Hair follicle dermal papilla cell (primary cell): ENCODE data around the gene CENPX. TPM values are rescaled to one million over a fixed set of nuclear protein-coding genes. Genes with fewer than 3 reads are reported as not detected.

Experiments
- total RNA-seq: library from RNA; depleted of rRNA; stranded (reverse); fragments of >200 nt; gene quantifications from 2 replicates; pipeline ENCODE4 v1.2.3, GENCODE V29; 2012

CENPX gene
- total RNA-seq = 13.5 and 14.9 TPM in 2 replicates

GRCh38 chr17:82022310-82022980 lies at the start of gene CENPX:
Gene CENPX (minus strand): TSS chr17:82022878. CDS start chr17:82022861, 17 bp downstream.

GRCh38 chr17:82065638-82066303 lies 43.1 kb upstream of the CENPX start, which contains the start of gene DUS1L:
Gene DUS1L (minus strand): TSS chr17:82065804. CDS start chr17:82065059, 745 bp downstream.

GRCh38 chr17:82051776-82052637 lies 29.3 kb upstream of the CENPX start, which contains the start of the genes GPS1 and RFNG:
Gene GPS1 (plus strand): TSS chr17:82051898. CDS start chr17:82051932, 34 bp downstream.
Gene RFNG (minus strand): TSS chr17:82051811. CDS start chr17:82051766, 45 bp downstream.

GRCh38 chr17:82037092-82037888 lies 14.6 kb upstream of the CENPX start, which contains the start of gene DCXR:
Gene DCXR (minus strand): TSS chr17:82037697. CDS start chr17:82037682, 15 bp downstream.

GRCh38 chr17:82031303-82031884 lies 8.7 kb upstream of the CENPX start, which contains the start of gene RAC3:
Gene RAC3 (plus strand): TSS chr17:82031678. CDS start chr17:82031762, 84 bp downstream.

GRCh38 chr17:82022981-82023446 lies 336 bp upstream of the CENPX start, which contains the start of gene LRRC45:
Gene LRRC45 (plus strand): TSS chr17:82023305. CDS start chr17:82023644, 339 bp downstream.

GRCh38 chr17:81977211-81977808 lies 45.4 kb downstream of the CENPX start, which contains the start of gene ASPSCR1:
Gene ASPSCR1 (plus strand): TSS chr17:81977629. CDS start chr17:81977647, 18 bp downstream.

Other genes starting within 250 kb of the CENPX start
- gene GCGR, start 218.7 kb downstream of the CENPX start, total RNA-seq = not detected in 2 replicates
- gene MCRIP1, start 189.6 kb downstream of the CENPX start, total RNA-seq = 88.6 and 90.3 TPM in 2 replicates
- not detected in 2 replicates for gene PPP1R27, start 187.8 kb downstream of the CENPX start, total RNA-seq
- 1,150 and 1,536 TPM in 2 replicates for gene P4HB, start 162.3 kb downstream of the CENPX start, total RNA-seq
- gene ARHGDIA, start 151.5 kb downstream of the CENPX start, total RNA-seq = 181 and 187 TPM in 2 replicates
- 54.5 and 57.2 TPM in 2 replicates for gene ALYREF, start 131.3 kb downstream of the CENPX start, total RNA-seq
- 67.8 and 93.4 TPM in 2 replicates for gene ANAPC11, start 131.2 kb downstream of the CENPX start, total RNA-seq
- gene NPB, start 120.6 kb downstream of the CENPX start, total RNA-seq = 0.49 and 1.3 TPM in 2 replicates
- gene PCYT2, start 111.5 kb downstream of the CENPX start, total RNA-seq = 75.6 and 91.4 TPM in 2 replicates
- 17.5 and 27.3 TPM in 2 replicates for gene SIRT7, start 104.7 kb downstream of the CENPX start, total RNA-seq
- 27.2 and 33.3 TPM in 2 replicates for gene MAFG, start 95.1 kb downstream of the CENPX start, total RNA-seq
- gene PYCR1, start 85.6 kb downstream of the CENPX start, total RNA-seq = 130 and 146 TPM in 2 replicates
- gene MYADML2, start 75.6 kb downstream of the CENPX start, total RNA-seq = not detected in 2 replicates
- not detected in 2 replicates for gene NOTUM, start 61.7 kb downstream of the CENPX start, total RNA-seq
- 32.3 and 33.8 TPM in 2 replicates for gene ASPSCR1, start 45.2 kb downstream of the CENPX start, total RNA-seq
- 9.2 and 10.4 TPM in 2 replicates for gene LRRC45, start 427 bp upstream of the CENPX start, total RNA-seq
- 5.0 and 5.5 TPM in 2 replicates for gene RAC3, start 8.8 kb upstream of the CENPX start, total RNA-seq
- 29.9 and 35.8 TPM in 2 replicates for gene DCXR, start 14.8 kb upstream of the CENPX start, total RNA-seq
- gene RFNG, start 28.9 kb upstream of the CENPX start, total RNA-seq = 56.5 and 59.9 TPM in 2 replicates
- gene GPS1, start 29.0 kb upstream of the CENPX start, total RNA-seq = 95.2 and 105 TPM in 2 replicates
- 50.3 and 53.1 TPM in 2 replicates for gene DUS1L, start 42.9 kb upstream of the CENPX start, total RNA-seq
- gene FASN, start 75.4 kb upstream of the CENPX start, total RNA-seq = 227 and 302 TPM in 2 replicates
- gene CCDC57, start 190.0 kb upstream of the CENPX start, total RNA-seq = 21.1 and 30.3 TPM in 2 replicates
- gene SLC16A3, start 206.2 kb upstream of the CENPX start, total RNA-seq = 191 and 226 TPM in 2 replicates